NCI-H1436 treated with DMSO at 0.1 percent for 48 hours (cell line): ENCODE data around the gene SAXO1.
"Not testable (repeated sequence)": the region's sequence is repeated elsewhere in the genome, so short reads cannot be mapped to it uniquely, and the experiment has no call there.

Source experiments
- DNase-seq: peaks from one replicate; lab custom pipeline; 2025; lab: John Stamatoyannopoulos, UW

SAXO1 gene

GRCh38 chr9:19033015-19033414 is at the start of gene SAXO1:
SAXO1 (minus strand) TSS chr9:19033209; CDS start chr9:19032908, 301 bp downstream.
- DNase-seq: no peak

GRCh38 chr9:19074836-19075235 is 41.8 kb upstream of the SAXO1 start:
- DNase-seq: no peak

- DNase-seq: no peak
Measured at GRCh38 chr9:19074229-19074628, 41.2 kb upstream of the SAXO1 start.

GRCh38 chr9:19057033-19057432 is 24.0 kb upstream of the SAXO1 start:
- DNase-seq: no peak

- no peak for DNase-seq
Measured at GRCh38 chr9:19050637-19051591, 17.9 kb upstream of the SAXO1 start.

- DNase-seq: no peak
Measured at GRCh38 chr9:19049917-19050636, 17.1 kb upstream of the SAXO1 start.

GRCh38 chr9:19048966-19049916 is 16.2 kb upstream of the SAXO1 start, which contains the start of gene RRAGA:
RRAGA (plus strand) TSS chr9:19049427; CDS start chr9:19049660, 233 bp downstream.
- DNase-seq: peak; percentile 84

- no peak for DNase-seq
Measured at GRCh38 chr9:19036611-19037010, 3.6 kb upstream of the SAXO1 start.

- no peak for DNase-seq
Measured at GRCh38 chr9:19032406-19032805, 603 bp downstream of the SAXO1 start.

GRCh38 chr9:19030899-19031298 is 2.1 kb downstream of the SAXO1 start:
- DNase-seq: no peak

GRCh38 chr9:19028835-19029451 is 4.1 kb downstream of the SAXO1 start:
- no peak for DNase-seq

- no peak for DNase-seq
Measured at GRCh38 chr9:19027825-19028224, 5.2 kb downstream of the SAXO1 start.

GRCh38 chr9:19026375-19026774 is 6.6 kb downstream of the SAXO1 start:
- DNase-seq: no peak

- DNase-seq: no peak
Measured at GRCh38 chr9:19023078-19023477, 9.9 kb downstream of the SAXO1 start.

GRCh38 chr9:19022206-19022605 is 10.8 kb downstream of the SAXO1 start:
- DNase-seq: no peak

GRCh38 chr9:19021649-19022048 is 11.4 kb downstream of the SAXO1 start:
- DNase-seq: not testable (repeated sequence)

- DNase-seq: no peak
Measured at GRCh38 chr9:19020886-19021455, 12.0 kb downstream of the SAXO1 start.

- no peak for DNase-seq
Measured at GRCh38 chr9:19018201-19018600, 14.8 kb downstream of the SAXO1 start.

GRCh38 chr9:19009391-19009965 is 23.5 kb downstream of the SAXO1 start:
- no peak for DNase-seq

GRCh38 chr9:19000133-19000532 is 32.9 kb downstream of the SAXO1 start:
- no peak for DNase-seq
